H1 (cell line): Measurements from ENCODE around the gene DOCK1. TPM values are rescaled to one million over a fixed set of nuclear protein-coding genes. Genes with fewer than 3 reads are reported as not detected.

Source experiments
- CTCF ChIA-PET: fragments of 300-600 bp; sonication (Branson Sonifier 250); formaldehyde crosslinking; loops from one replicate; lab custom pipeline; 2021; ENCODE audit not compliant: partially characterized antibody; lab: Charles Lee
- POLR2A ChIA-PET: fragments of 300-600 bp; sonication (Branson Sonifier 250); formaldehyde crosslinking; loops from one replicate; lab custom pipeline; 2021; ENCODE audit warnings: inconsistent platforms; ENCODE audit not compliant: partially characterized antibody; lab: Charles Lee
- DNase-seq, 2 experiments: peaks; one replicate each; pipeline versions ENCODE4 v3.0.0 to v3.0.0-alpha.2; 2010 to 2022; ENCODE audit warnings: low spot score in 2 of 2, low read depth in 1 of 2, mixed read lengths in 1 of 2
- FAIRE-seq: peaks from 2 replicates; lab custom pipeline; 2011; peaks lifted over from hg19 to GRCh38; lab: Jason Lieb, UNC
- H2AFZ ChIP-seq: 2 replicates; pipeline ENCODE4 v1.8.1; 2012; ENCODE audit warnings: low read length, inconsistent platforms
- H2AK5ac ChIP-seq: 2 replicates; pipeline ENCODE4 v1.6.1; 2013; ENCODE audit warnings: low read depth, low read length
- H2BK120ac ChIP-seq: replicated peaks from 2 replicates; pipeline ENCODE3; 2013; ENCODE audit warnings: low read depth, low read length, inconsistent platforms
- H2BK12ac ChIP-seq: 2 replicates; pipeline ENCODE4 v1.6.1; 2013; ENCODE audit warnings: low read depth, low read length
- H2BK15ac ChIP-seq: 2 replicates; pipeline ENCODE4 v1.6.1; 2013; ENCODE audit warnings: low read length
- H2BK20ac ChIP-seq: 2 replicates; pipeline ENCODE4 v1.6.1; 2013; ENCODE audit warnings: low read length
- H2BK5ac ChIP-seq: 2 replicates; pipeline ENCODE4 v1.6.1; 2013; ENCODE audit warnings: low read depth, low read length
- H3K14ac ChIP-seq: 2 replicates; pipeline ENCODE4 v1.6.1; 2013; ENCODE audit warnings: inconsistent platforms; ENCODE audit not compliant: insufficient read length
- H3K18ac ChIP-seq: 2 replicates; pipeline ENCODE4 v1.6.1; 2013; ENCODE audit warnings: low read length; ENCODE audit errors: extremely low read depth
- H3K23ac ChIP-seq: 2 replicates; pipeline ENCODE4 v1.6.1; 2013; ENCODE audit warnings: inconsistent platforms; ENCODE audit not compliant: insufficient read length
- H3K23me2 ChIP-seq: 2 replicates; pipeline ENCODE4 v1.6.1; 2013; ENCODE audit warnings: low read depth, low read length
- H3K27ac ChIP-seq: 2 replicates; pipeline ENCODE4 v1.6.1; 2011; ENCODE audit warnings: low read depth, low read length, inconsistent platforms
- H3K27me3 ChIP-seq, 4 experiments: replicated peaks in 1 of 4; 1 replicate in 1 of 4; 2 replicates in 3 of 4; pipeline versions ENCODE4 v1.6.1 to v1.8.1; 2011 to 2013; ENCODE audit warnings: low read length in 3 of 4, mild to moderate bottlenecking in 3 of 4, inconsistent platforms in 2 of 4, mixed read lengths in 2 of 4, moderate library complexity in 1 of 4; ENCODE audit not compliant: control insufficient read depth in 3 of 4, insufficient read depth in 3 of 4; ENCODE audit errors: extremely low read depth in 1 of 4
- H3K36me3 ChIP-seq, 4 experiments: 2 replicates each; pipeline versions ENCODE4 v1.6.1 to v1.8.1; 2011 to 2013; ENCODE audit warnings: mild to moderate bottlenecking in 4 of 4, low read length in 3 of 4, moderate library complexity in 2 of 4, control low read depth in 1 of 4, inconsistent platforms in 1 of 4; ENCODE audit not compliant: insufficient read depth in 4 of 4, control insufficient read depth in 2 of 4
- H3K4ac ChIP-seq: replicated peaks from 2 replicates; pipeline ENCODE3; 2013; ENCODE audit warnings: low read length, low read depth, mixed read lengths, inconsistent platforms; ENCODE audit not compliant: insufficient read length
- H3K4me1 ChIP-seq, 4 experiments: replicated peaks in 1 of 4; 1 replicate in 1 of 4; 2 replicates in 3 of 4; pipeline versions ENCODE4 v1.6.1 to v1.8.1; 2011 to 2013; ENCODE audit warnings: low read length in 3 of 4, inconsistent platforms in 2 of 4, mixed read lengths in 1 of 4; ENCODE audit not compliant: insufficient read depth in 4 of 4, control insufficient read depth in 3 of 4
- H3K4me2 ChIP-seq, 2 experiments: 2 replicates each; pipeline versions ENCODE4 v1.6.1 to v1.8.1; 2011 to 2013; ENCODE audit warnings: low read depth in 2 of 2, low read length in 2 of 2, control low read depth in 1 of 2, inconsistent platforms in 1 of 2, mild to moderate bottlenecking in 1 of 2; ENCODE audit not compliant: insufficient read depth in 1 of 2
- H3K4me3 ChIP-seq, 4 experiments: fragments of 200-600, 300-600 bp in 1 of 4; sonication (generic), shearing (Covaris generic), sonication (Bioruptor Twin) in 1 of 4; 2 replicates each; pipeline versions ENCODE4 v1.5.1 to v1.8.1; 2011 to 2016; ENCODE audit warnings: low read length in 4 of 4, low read depth in 3 of 4, control low read depth in 2 of 4, inconsistent platforms in 2 of 4, mild to moderate bottlenecking in 2 of 4, mixed read lengths in 1 of 4, moderate library complexity in 1 of 4; ENCODE audit not compliant: insufficient read depth in 2 of 4; ENCODE audit errors: extremely low read depth in 1 of 4
- H3K56ac ChIP-seq: replicated peaks from 2 replicates; pipeline ENCODE3; 2013; ENCODE audit warnings: low read depth, mild to moderate bottlenecking, mixed read lengths, low read length, inconsistent platforms; ENCODE audit not compliant: insufficient read length
- H3K79me1 ChIP-seq: 2 replicates; pipeline ENCODE4 v1.6.1; 2013; ENCODE audit warnings: low read depth, low read length, control low read depth
- H3K79me2 ChIP-seq, 2 experiments: 2 replicates each; pipeline versions ENCODE4 v1.6.1 to v1.8.1; 2012 to 2013; ENCODE audit warnings: low read length in 2 of 2, mild to moderate bottlenecking in 2 of 2, inconsistent platforms in 1 of 2; ENCODE audit not compliant: insufficient read depth in 2 of 2, control insufficient read depth in 1 of 2
- H3K9ac ChIP-seq, 4 experiments: replicated peaks in 1 of 4; 1 replicate in 1 of 4; 2 replicates in 3 of 4; pipeline versions ENCODE4 v1.6.1 to v1.8.1; 2011 to 2013; ENCODE audit warnings: low read depth in 3 of 4, low read length in 3 of 4, control low read depth in 2 of 4, mild to moderate bottlenecking in 2 of 4, moderate library complexity in 2 of 4, inconsistent platforms in 1 of 4; ENCODE audit errors: extremely low read depth in 1 of 4
- H3K9me3 ChIP-seq, 2 experiments: 2 replicates each; pipeline versions ENCODE4 v1.6.1 to v1.8.1; 2012 to 2013; ENCODE audit warnings: mild to moderate bottlenecking in 2 of 2, moderate library complexity in 2 of 2, control low read depth in 1 of 2, inconsistent platforms in 1 of 2, low read depth in 1 of 2, low read length in 1 of 2, mixed read lengths in 1 of 2; ENCODE audit not compliant: insufficient read depth in 2 of 2
- H4K20me1 ChIP-seq, 2 experiments: replicated peaks in 1 of 2; 2 replicates each; pipeline versions ENCODE3 to v1.8.1; 2011 to 2013; ENCODE audit warnings: inconsistent platforms in 2 of 2, low read length in 2 of 2, mild to moderate bottlenecking in 1 of 2; ENCODE audit not compliant: insufficient read depth in 2 of 2, control insufficient read depth in 1 of 2
- H4K5ac ChIP-seq: 2 replicates; pipeline ENCODE4 v1.6.1; 2013; ENCODE audit warnings: low read length, low read depth, mixed read lengths, inconsistent platforms; ENCODE audit not compliant: insufficient read length
- H4K8ac ChIP-seq: 2 replicates; pipeline ENCODE4 v1.8.0; 2013; ENCODE audit warnings: mild to moderate bottlenecking, moderate library complexity, low read length, inconsistent platforms; ENCODE audit not compliant: insufficient read depth; ENCODE audit errors: extremely low read depth
- H4K91ac ChIP-seq: replicated peaks from 2 replicates; pipeline ENCODE3; 2013; ENCODE audit warnings: low read length, mixed read lengths, inconsistent platforms; ENCODE audit not compliant: insufficient read length
- BRCA1 ChIP-seq: IDR thresholded peaks from 2 replicates; pipeline ENCODE4 v1.6.1; 2012; ENCODE audit warnings: low read depth, low read length, improper control_type of control experiment
- GABPA ChIP-seq: IDR thresholded peaks from 2 replicates; pipeline ENCODE4 v1.6.1; 2011; ENCODE audit warnings: mild to moderate bottlenecking, low read length, moderate library complexity, borderline replicate concordance; ENCODE audit not compliant: insufficient read depth
- MAFK ChIP-seq: IDR thresholded peaks from 2 replicates; pipeline ENCODE4 v1.6.1; 2012; ENCODE audit warnings: low read depth, mild to moderate bottlenecking, improper control_type of control experiment, low read length
- RAD21 ChIP-seq, 2 experiments: IDR thresholded peaks in 1 of 2; conservative IDR thresholded peaks in 1 of 2; 2 replicates each; pipeline ENCODE4 v1.6.1; 2011; ENCODE audit warnings: low read depth in 2 of 2, low read length in 2 of 2, improper control_type of control experiment in 1 of 2, inconsistent platforms in 1 of 2, mild to moderate bottlenecking in 1 of 2, moderate library complexity in 1 of 2
- RXRA ChIP-seq: IDR thresholded peaks from 2 replicates; pipeline ENCODE4 v1.6.1; 2011; ENCODE audit warnings: low read depth, mild to moderate bottlenecking, low read length, moderate library complexity; ENCODE audit not compliant: insufficient read depth
- WGBS, 2 experiments: shearing (Covaris generic) in 1 of 2; methylation state at CpG; one replicate each; pipeline versions ENCODE4 v1.1.6 to v1.1.7; 2013 to 2015; ENCODE audit warnings: low lambda C conversion rate in 2 of 2, mixed read lengths in 2 of 2, inconsistent platforms in 1 of 2, low coverage in 1 of 2, missing lambda C conversion rate in 1 of 2; ENCODE audit not compliant: insufficient replicate concordance in 2 of 2, insufficient coverage in 1 of 2, insufficient read length in 1 of 2; ENCODE audit errors: extremely low coverage in 1 of 2, missing lambda C conversion rate in 1 of 2; 5-methylcytosine and 5-hydroxymethylcytosine counted together
- polyA plus RNA-seq, 7 experiments: library from polyadenylated mRNA; depleted of rRNA in 3 of 7; stranded (reverse) in 5 of 7; unstranded in 2 of 7; fragments of >200 nt in 5 of 7; fragments of 200-250 nt in 2 of 7; gene quantifications; 1 replicate in 5 of 7; 2 replicates in 1 of 7; 4 replicates in 1 of 7; pipeline versions ENCODE4 v1.2.1 to v1.2.3, GENCODE V29; 2011 to 2013; ENCODE audit warnings: missing spikeins in 2 of 7, mixed read lengths in 2 of 7
- total RNA-seq: library from RNA; stranded (reverse); fragmentation: NEBNext Ultra II Directional; extraction: Animal tissue kit (Norgen Biotek cat#: 25700); gene quantifications from 2 replicates; pipeline ENCODE4 v1.2.1, GENCODE V29; 2021

The DOCK1 gene
- total and polyA plus RNA-seq, 2 of the 8 experiments (the other 6 are each of a cell fraction or from before 2014, with no cell fraction given), result 11.6 to 53.0 TPM

DNA sequence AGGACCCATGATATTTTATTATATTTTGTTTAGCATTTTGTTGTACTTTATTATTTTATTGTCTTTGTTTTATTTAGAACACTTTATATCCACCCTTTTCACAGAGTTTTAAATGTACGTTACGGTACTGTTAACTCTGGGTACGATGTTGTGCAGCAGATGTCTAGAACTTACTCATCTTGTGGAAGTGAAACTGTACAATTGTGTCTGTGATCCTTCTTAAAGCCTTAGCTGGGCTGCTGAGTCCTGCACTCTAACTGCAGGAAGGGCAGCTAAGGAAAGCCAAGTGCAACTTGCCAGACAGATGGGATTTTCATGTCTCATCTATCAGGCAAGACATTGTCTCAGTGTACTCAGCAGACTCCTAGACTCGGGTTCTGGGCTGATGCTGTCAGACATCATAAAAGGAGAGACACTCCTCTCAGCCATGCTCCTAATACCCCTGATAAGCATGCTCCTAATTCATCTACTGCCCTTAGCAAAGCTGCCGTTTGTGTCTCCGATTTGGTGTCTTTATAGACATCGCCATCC, 305.8 kb downstream of the DOCK1 start:
- no peaks in the 10 kb centered on the region for H3K23me2 ChIP-seq
- no peak overlapping the region for H2BK15ac ChIP-seq
- H2BK20ac ChIP-seq, result no peak overlapping the region
- peaks cover 0 to 10% (median 6%) of the 10 kb centered on the region in 4 experiments; a peak in 4 of 7 replicates for H3K4me1 ChIP-seq
- WGBS, 2 experiments, result 95% methylated on average over 7 of the region's 7 CpGs; no CpG with 5 or more reads in 1 of the 2 experiments
- H3K56ac ChIP-seq, result no peak overlapping the region
- ChIA-PET CTCF (no interaction called here), POLR2A (no interaction called here)
- no peak overlapping the region for H3K4ac ChIP-seq
- no peak overlapping the region for H3K14ac ChIP-seq
- no peak for TF ChIP-seq GABPA
- TF ChIP-seq RXRA, result no peak
- no peak for TF ChIP-seq MAFK
- TF ChIP-seq BRCA1, result no peak
- TF ChIP-seq RAD21 (IDR thresholded peaks at IDR 0.05 in 1 of 2, conservative IDR thresholded peaks at IDR 0.05 in 1 of 2; ENCODE audit: low read depth in 2 of 2, low read length in 2 of 2), result no peak
- no peak overlapping the region for H3K4me3 ChIP-seq
- H3K79me2 ChIP-seq, result no peaks in the 10 kb centered on the region
- H3K23ac ChIP-seq, result no peak overlapping the region
- H3K79me1 ChIP-seq, result no peaks in the 10 kb centered on the region
- H3K27me3 ChIP-seq, result no peaks in the 10 kb centered on the region
- DNase-seq, result no peak
- H2BK5ac ChIP-seq, result no peak overlapping the region
- no peak for FAIRE-seq
- no peak overlapping the region for H3K18ac ChIP-seq
- no peak overlapping the region for H4K5ac ChIP-seq
- H3K4me2 ChIP-seq, result no peak overlapping the region
- H4K20me1 ChIP-seq, result peaks cover 0 to 1% of the 10 kb centered on the region in 2 experiments
- no peak overlapping the region; a peak in 1 of 7 replicates for H3K9ac ChIP-seq
- H2BK12ac ChIP-seq, result no peak overlapping the region
- no peaks in the 10 kb centered on the region for H3K36me3 ChIP-seq
- H4K91ac ChIP-seq, result no peak overlapping the region
- no peak overlapping the region for H2BK120ac ChIP-seq
- no peak overlapping the region for H3K27ac ChIP-seq
- H2AFZ ChIP-seq, result no peak overlapping the region
- H3K9me3 ChIP-seq, result no peaks in the 10 kb centered on the region
- no peak overlapping the region for H2AK5ac ChIP-seq
- no peak overlapping the region for H4K8ac ChIP-seq
